Muscle layer of colon (tissue), 2 donors: Measurements from ENCODE around the gene THOP1.

Source experiments
- H3K27ac ChIP-seq: one replicate; pipeline ENCODE4 v1.7.0; 2013; ENCODE audit warnings: low read depth, mild to moderate bottlenecking, low read length, moderate library complexity
- H3K27me3 ChIP-seq, 2 donors: one replicate each; pipeline ENCODE4 v1.7.0; 2013; ENCODE audit warnings: low read length in 2 of 2, mild to moderate bottlenecking in 2 of 2; ENCODE audit not compliant: insufficient read depth in 2 of 2, control insufficient read depth in 1 of 2
- H3K36me3 ChIP-seq: one replicate; pipeline ENCODE4 v1.7.0; 2013; ENCODE audit warnings: mild to moderate bottlenecking, low read length; ENCODE audit not compliant: insufficient read depth
- H3K4me1 ChIP-seq: one replicate; pipeline ENCODE4 v1.7.0; 2013; ENCODE audit warnings: mild to moderate bottlenecking, low read length; ENCODE audit not compliant: insufficient read depth
- H3K4me3 ChIP-seq, 2 donors: one replicate each; pipeline ENCODE4 v1.7.0; 2013; ENCODE audit warnings: low read length in 2 of 2, low read depth in 1 of 2, mild to moderate bottlenecking in 1 of 2, moderate library complexity in 1 of 2
- H3K9ac ChIP-seq: one replicate; pipeline ENCODE4 v1.7.0; 2013; ENCODE audit warnings: low read length
- H3K9me3 ChIP-seq: one replicate; pipeline ENCODE4 v1.7.0; 2013; ENCODE audit warnings: mild to moderate bottlenecking, low read length
- donor health status: abdominal sarcoma.
- donor health status: Adenocarcinoma of cecum.

The THOP1 gene

GRCh38 chr19:2854849-2855248 lies 69.5 kb downstream of the THOP1 start:
- H3K9ac ChIP-seq: no peak overlapping the region
- no peak overlapping the region for H3K4me3 ChIP-seq
- H3K36me3 ChIP-seq: peaks cover 41% of the 10 kb centered on the region
- H3K27me3 ChIP-seq: no peaks in the 10 kb centered on the region
- H3K9me3 ChIP-seq: peaks cover 67% of the 10 kb centered on the region
- no peak overlapping the region for H3K27ac ChIP-seq
- no peaks in the 10 kb centered on the region for H3K4me1 ChIP-seq

- no peak overlapping the region for H3K4me3 ChIP-seq
- peaks cover 29% of the 10 kb centered on the region for H3K36me3 ChIP-seq
- peaks cover 53% of the 10 kb centered on the region for H3K9me3 ChIP-seq
- no peak overlapping the region for H3K27ac ChIP-seq
- H3K9ac ChIP-seq: no peak overlapping the region
- H3K27me3 ChIP-seq: no peaks in the 10 kb centered on the region
- no peaks in the 10 kb centered on the region for H3K4me1 ChIP-seq
These were observed 71.3 kb downstream of the THOP1 start for GRCh38 chr19:2856457-2857050.

GRCh38 chr19:2858864-2859263 lies 73.6 kb downstream of the THOP1 start:
- no peaks in the 10 kb centered on the region for H3K27me3 ChIP-seq
- peaks cover 6% of the 10 kb centered on the region for H3K36me3 ChIP-seq
- H3K4me1 ChIP-seq: no peaks in the 10 kb centered on the region
- H3K4me3 ChIP-seq: no peak overlapping the region
- H3K9ac ChIP-seq: no peak overlapping the region
- H3K9me3 ChIP-seq: peaks cover 30% of the 10 kb centered on the region
- H3K27ac ChIP-seq: no peak overlapping the region

- Histone ChIP-seq H3K36me3 (no peaks in the 10 kb centered on the region), H3K4me3 (no peak overlapping the region), H3K9me3 (peaks cover 4% of the 10 kb centered on the region), H3K27ac (no peak overlapping the region), H3K9ac (no peak overlapping the region), H3K4me1 (no peaks in the 10 kb centered on the region), H3K27me3 (no peaks in the 10 kb centered on the region)
These were observed 78.5 kb downstream of the THOP1 start for GRCh38 chr19:2863816-2864215.
